ENCODE data around the gene LRRC47.

DNA sequence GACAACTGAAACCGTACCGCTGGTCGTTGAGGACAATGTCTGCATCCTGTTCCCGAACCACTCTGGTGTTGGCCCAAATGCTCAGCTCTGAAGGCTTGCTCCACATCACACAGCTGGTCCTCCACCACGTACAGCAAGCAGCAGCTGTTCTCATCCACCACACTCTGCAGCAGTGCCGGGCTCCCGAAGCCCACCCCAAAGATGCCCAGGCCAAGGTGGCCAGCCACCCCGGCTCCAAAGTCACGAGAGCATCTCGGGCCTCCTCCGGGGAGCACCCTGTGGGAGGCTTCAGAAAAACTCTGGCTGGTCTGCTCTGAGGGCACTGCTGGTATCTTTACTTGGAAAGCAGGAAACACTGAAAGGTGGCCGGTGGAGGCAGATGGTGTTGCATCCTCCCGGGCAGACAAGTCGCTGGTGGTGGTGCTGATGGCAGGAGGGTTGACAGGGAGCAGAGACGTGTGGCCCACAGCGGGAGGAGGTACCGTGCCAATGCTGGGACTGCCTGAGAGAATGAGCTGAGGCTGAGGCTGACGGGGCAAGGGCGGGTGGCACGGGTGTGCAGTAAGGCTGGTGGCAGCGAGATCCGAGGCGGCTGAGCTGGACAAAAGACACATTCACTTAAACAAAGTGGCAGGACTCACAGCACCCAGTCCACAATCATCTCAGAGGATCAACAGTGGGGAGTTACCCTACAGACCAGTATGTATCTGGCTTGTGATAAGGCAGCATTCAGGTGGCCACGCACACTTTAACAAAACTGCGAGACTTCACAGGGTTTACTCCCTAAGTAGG is 50.5 kb downstream of the LRRC47 start:
- TF ChIP-seq, protein P1, sequence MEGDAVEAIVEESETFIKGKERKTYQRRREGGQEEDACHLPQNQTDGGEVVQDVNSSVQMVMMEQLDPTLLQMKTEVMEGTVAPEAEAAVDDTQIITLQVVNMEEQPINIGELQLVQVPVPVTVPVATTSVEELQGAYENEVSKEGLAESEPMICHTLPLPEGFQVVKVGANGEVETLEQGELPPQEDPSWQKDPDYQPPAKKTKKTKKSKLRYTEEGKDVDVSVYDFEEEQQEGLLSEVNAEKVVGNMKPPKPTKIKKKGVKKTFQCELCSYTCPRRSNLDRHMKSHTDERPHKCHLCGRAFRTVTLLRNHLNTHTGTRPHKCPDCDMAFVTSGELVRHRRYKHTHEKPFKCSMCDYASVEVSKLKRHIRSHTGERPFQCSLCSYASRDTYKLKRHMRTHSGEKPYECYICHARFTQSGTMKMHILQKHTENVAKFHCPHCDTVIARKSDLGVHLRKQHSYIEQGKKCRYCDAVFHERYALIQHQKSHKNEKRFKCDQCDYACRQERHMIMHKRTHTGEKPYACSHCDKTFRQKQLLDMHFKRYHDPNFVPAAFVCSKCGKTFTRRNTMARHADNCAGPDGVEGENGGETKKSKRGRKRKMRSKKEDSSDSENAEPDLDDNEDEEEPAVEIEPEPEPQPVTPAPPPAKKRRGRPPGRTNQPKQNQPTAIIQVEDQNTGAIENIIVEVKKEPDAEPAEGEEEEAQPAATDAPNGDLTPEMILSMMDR (IDR thresholded peaks at IDR 0.05) = no peak
- no peak for TF ChIP-seq POLR2A (IDR thresholded peaks at IDR 0.05)

Measured in stomach (tissue), 4 donors.